Activated T-cell treated with anti-CD3 and anti-CD28 coated beads, Interleukin-2, amount 50 U/mL, for 4 hours (primary cell): ENCODE measurements around the gene PTCSC3. TPM values are rescaled to one million over a fixed set of nuclear protein-coding genes. Genes with fewer than 3 reads are reported as not detected.
"Not testable (repeated sequence)": the region's sequence is repeated elsewhere in the genome, so short reads cannot be mapped to it uniquely, and the experiment has no call there.

Source experiments
- ATAC-seq, 2 donors: fragments of 200-7000 bp; cut with Tn5 transposase; one replicate each; pipeline ENCODE4 v1.10.0; 2021
- DNase-seq: peaks from one replicate; pipeline ENCODE4 v3.0.0-alpha.2; 2020
- H3K27me3 Mint-ChIP-seq: one replicate; pipeline ENCODE4 v1.8.0; 2021; ENCODE audit warnings: low read depth, mixed read lengths
- H3K36me3 Mint-ChIP-seq: one replicate; pipeline ENCODE4 v1.8.0; 2022; ENCODE audit warnings: mixed read lengths; ENCODE audit not compliant: insufficient read depth
- H3K4me1 Mint-ChIP-seq: one replicate; pipeline ENCODE4 v1.8.0; 2021; ENCODE audit warnings: low read depth, mixed read lengths
- H3K4me3 Mint-ChIP-seq: one replicate; pipeline ENCODE4 v1.8.0; 2021; ENCODE audit warnings: mild to moderate bottlenecking, moderate library complexity, mixed read lengths
- H3K9me3 Mint-ChIP-seq: one replicate; pipeline ENCODE4 v1.8.0; 2021; ENCODE audit warnings: mixed read lengths
- total RNA-seq, 3 donors: library from RNA; stranded (reverse); gene quantifications; one replicate each; pipeline ENCODE4 v1.2.1, GENCODE V29; 2021

PTCSC3 gene
- total RNA-seq, 3 donors from 2014 or later, result not detected

GRCh38 chr14:36134038-36134437 is 42.5 kb downstream of the PTCSC3 start:
- no peak overlapping the region for H3K4me3 Mint-ChIP-seq
- no peaks in the 10 kb centered on the region for H3K4me1 Mint-ChIP-seq
- H3K27me3 Mint-ChIP-seq, result peaks cover 6% of the 10 kb centered on the region
- ATAC-seq (no peak), DNase-seq (no peak)
- peaks cover 3% of the 10 kb centered on the region for H3K9me3 Mint-ChIP-seq
- no peaks in the 10 kb centered on the region for H3K36me3 Mint-ChIP-seq

- DNase-seq, result no peak
- Mint-ChIP-seq H3K4me3 (no peak overlapping the region), H3K27me3 (peaks cover 11% of the 10 kb centered on the region), H3K9me3 (peaks cover 3% of the 10 kb centered on the region), H3K4me1 (no peaks in the 10 kb centered on the region), H3K36me3 (no peaks in the 10 kb centered on the region)
- no peak for ATAC-seq
Measured at GRCh38 chr14:36132826-36133225, 43.7 kb downstream of the PTCSC3 start.

DNA sequence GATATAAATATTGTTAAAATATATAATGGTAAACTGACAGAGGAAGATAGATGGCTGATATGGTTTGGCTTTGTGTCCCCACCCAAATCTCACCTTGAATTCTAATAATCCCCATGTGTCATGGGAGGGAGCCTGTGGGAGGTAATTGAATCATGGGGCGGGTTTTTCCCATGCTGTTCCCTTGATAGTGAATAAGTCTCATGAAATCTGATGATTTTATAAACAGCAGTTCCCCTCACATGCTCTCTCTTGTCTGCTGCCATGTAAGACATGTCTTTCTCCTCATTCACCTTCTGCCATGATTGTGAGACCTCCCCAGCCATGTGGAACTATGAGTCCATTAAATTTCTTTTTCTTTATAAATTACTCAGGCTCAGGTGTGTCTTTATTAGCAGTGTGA is 46.3 kb downstream of the PTCSC3 start:
- DNase-seq, result no peak
- peaks cover 3% of the 10 kb centered on the region for H3K9me3 Mint-ChIP-seq
- no peaks in the 10 kb centered on the region for H3K36me3 Mint-ChIP-seq
- no peak for ATAC-seq
- peaks cover 11% of the 10 kb centered on the region for H3K27me3 Mint-ChIP-seq
- no peaks in the 10 kb centered on the region for H3K4me1 Mint-ChIP-seq
- H3K4me3 Mint-ChIP-seq, result no peak overlapping the region

DNA sequence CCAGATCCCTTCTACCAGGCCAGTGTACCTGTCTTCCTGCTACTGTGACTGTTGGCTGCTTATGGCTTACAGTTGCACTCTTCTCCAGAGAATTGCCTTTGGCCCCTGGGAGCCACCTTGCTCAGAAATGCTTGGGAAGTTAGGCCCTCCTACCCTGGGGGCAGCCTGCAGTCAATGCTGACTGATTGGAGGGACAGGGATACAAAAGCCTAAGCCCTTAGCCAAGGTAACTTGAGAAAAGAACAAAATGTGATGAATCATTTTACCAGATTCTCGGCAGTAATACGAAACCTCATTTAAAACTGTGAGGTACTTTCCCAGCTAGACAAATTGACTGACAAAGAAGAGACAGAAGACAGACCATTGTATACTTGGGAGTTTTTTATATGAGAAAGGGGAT is 47.3 kb downstream of the PTCSC3 start:
- ATAC-seq (no peak), DNase-seq (no peak)
- peaks cover 11% of the 10 kb centered on the region for H3K27me3 Mint-ChIP-seq
- H3K36me3 Mint-ChIP-seq, result no peaks in the 10 kb centered on the region
- H3K4me1 Mint-ChIP-seq, result no peaks in the 10 kb centered on the region
- H3K9me3 Mint-ChIP-seq, result peaks cover 3% of the 10 kb centered on the region
- no peak overlapping the region for H3K4me3 Mint-ChIP-seq

DNA sequence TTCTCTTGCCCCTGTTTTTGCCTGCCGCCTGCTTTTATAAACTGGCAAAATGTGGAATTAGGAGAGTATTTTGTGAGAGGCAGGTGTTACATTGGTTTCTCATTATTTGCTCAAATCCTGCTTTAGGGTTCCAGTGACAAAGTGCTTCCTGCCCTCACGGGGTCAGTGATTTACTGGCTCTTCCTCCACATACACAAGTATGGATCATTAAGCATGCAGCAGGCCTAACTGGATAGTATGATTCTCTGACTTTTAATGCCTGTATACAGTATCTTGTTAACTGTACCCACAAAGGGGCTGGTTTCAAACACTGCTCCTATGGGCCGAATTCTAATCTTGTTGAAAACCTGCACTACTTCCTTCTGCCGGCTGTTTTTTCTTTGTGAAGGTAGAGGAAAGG is 63.2 kb downstream of the PTCSC3 start:
- DNase-seq (no peak), ATAC-seq (no peak)
- Mint-ChIP-seq H3K36me3 (no peaks in the 10 kb centered on the region), H3K4me3 (no peak overlapping the region), H3K4me1 (no peaks in the 10 kb centered on the region), H3K27me3 (peaks cover 1% of the 10 kb centered on the region), H3K9me3 (no peaks in the 10 kb centered on the region)

DNA sequence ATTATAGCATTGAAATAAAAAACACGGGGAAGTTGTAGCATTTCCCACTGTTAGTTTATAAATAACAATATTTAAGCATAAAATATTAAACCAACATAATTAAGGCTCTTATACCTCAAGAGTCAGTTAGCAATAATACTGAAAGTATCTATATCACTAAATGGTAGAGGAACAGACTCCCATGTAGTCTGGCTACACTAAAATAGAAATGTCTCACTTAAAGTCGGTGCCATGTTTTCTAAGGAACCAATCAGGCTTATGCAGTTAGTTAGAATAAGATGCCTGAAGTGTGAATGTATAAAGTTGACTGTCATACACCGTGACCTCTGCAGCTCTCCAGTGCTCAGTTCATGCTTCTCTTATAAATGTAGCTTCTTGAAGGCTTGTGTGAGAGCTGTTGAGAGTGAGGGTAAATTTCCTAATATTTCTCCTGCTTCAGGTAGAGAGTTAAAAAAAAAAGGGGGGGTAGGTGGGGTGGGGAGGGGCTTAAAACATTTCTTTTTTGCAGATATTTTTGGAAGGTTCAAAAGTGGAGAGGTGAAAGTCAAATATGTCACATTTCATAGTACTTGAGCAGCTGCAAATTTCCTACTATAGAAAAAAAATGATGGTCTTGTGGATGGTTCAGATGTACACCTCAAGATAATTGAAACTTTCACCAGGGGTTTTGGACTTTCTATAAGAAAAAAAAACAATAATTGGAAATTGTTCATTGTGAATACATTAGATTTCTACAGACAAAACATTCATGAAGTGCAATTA is 64.5 kb downstream of the PTCSC3 start:
- Mint-ChIP-seq H3K4me3 (no peak overlapping the region), H3K27me3 (peaks cover 1% of the 10 kb centered on the region), H3K4me1 (no peaks in the 10 kb centered on the region), H3K36me3 (no peaks in the 10 kb centered on the region), H3K9me3 (no peaks in the 10 kb centered on the region)
- no peak for DNase-seq
- ATAC-seq, result no peak

DNA sequence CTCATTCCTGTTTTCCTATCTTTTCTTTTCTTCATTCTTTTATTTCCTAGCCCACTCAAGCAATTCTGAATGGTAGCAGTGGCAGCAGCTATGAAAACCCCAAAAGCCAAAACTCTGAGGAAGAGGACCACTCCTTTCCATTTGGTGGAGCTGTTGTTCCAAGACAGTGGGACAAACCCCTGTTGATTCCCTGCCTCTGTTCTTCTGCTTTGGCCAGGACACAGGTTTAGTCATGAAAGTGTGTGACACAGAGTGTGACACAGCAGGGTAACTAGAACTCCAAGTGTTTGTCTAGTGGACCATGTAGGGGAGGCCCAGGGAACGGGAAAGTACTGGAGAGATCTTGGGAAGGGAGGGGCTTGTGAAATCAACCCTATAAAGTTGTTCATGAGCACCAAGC is 71.1 kb downstream of the PTCSC3 start:
- Mint-ChIP-seq H3K36me3 (no peaks in the 10 kb centered on the region), H3K9me3 (no peaks in the 10 kb centered on the region), H3K4me3 (no peak overlapping the region), H3K4me1 (no peaks in the 10 kb centered on the region), H3K27me3 (peaks cover 8% of the 10 kb centered on the region)
- no peak for DNase-seq
- no peak for ATAC-seq

DNA sequence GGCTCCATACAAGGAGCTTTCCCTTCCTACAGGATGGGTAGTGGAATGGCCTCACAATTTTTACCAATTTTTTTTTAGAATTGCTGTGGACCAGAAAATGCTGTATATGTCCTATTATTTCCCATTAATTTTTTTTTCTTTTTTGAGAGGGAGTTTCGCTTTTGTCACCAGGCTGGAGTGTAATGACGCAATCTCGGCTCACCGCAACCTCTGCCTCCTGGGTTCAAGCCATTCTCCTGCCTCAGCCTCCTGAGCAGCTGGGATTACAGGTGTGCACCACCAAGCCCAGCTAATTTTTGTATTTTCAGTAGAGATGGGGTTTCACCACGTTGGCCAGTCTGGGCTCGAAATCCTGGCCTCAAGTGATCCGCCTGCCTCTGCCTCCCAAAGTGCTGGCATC is 72.3 kb downstream of the PTCSC3 start:
- peaks cover 12% of the 10 kb centered on the region for H3K27me3 Mint-ChIP-seq
- ATAC-seq, H3K4me3 Mint-ChIP-seq, H3K36me3 Mint-ChIP-seq, H3K4me1 Mint-ChIP-seq, DNase-seq, H3K9me3 Mint-ChIP-seq: not testable (repeated sequence)

- no peak overlapping the region for H3K4me3 Mint-ChIP-seq
- no peak for ATAC-seq
Measured at GRCh38 chr14:36099619-36100018, 76.9 kb downstream of the PTCSC3 start.

DNA sequence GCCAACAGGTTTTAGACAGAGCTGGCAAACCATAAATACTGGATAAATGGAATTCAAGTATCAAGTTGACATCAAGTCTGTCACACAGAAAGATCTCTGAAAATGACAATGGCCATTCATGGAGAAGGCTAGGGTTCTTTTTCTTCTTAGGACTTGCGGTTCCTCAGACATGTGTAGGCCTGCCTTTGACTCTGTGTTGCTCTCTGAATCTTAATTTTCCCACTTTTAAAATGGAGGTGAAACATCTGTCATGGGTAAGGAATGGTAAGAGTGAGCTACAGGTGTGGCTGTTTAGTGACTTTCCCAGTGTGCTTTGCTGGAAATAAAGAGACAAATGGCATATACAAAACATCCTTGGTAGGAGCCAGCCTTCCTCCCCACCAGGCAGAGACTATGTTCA is 79.2 kb downstream of the PTCSC3 start:
- Mint-ChIP-seq H3K36me3 (no peaks in the 10 kb centered on the region), H3K4me3 (no peak overlapping the region), H3K27me3 (peaks cover 8% of the 10 kb centered on the region), H3K9me3 (no peaks in the 10 kb centered on the region), H3K4me1 (no peaks in the 10 kb centered on the region)
- no peak for DNase-seq
- ATAC-seq, result no peak

More at GRCh38 chr14:36099619-36100018, 76.9 kb downstream of the PTCSC3 start:
- Mint-ChIP-seq H3K4me1 (no peaks in the 10 kb centered on the region), H3K9me3 (no peaks in the 10 kb centered on the region), H3K36me3 (no peaks in the 10 kb centered on the region), H3K27me3 (peaks cover 8% of the 10 kb centered on the region)
- DNase-seq, result no peak

DNA sequence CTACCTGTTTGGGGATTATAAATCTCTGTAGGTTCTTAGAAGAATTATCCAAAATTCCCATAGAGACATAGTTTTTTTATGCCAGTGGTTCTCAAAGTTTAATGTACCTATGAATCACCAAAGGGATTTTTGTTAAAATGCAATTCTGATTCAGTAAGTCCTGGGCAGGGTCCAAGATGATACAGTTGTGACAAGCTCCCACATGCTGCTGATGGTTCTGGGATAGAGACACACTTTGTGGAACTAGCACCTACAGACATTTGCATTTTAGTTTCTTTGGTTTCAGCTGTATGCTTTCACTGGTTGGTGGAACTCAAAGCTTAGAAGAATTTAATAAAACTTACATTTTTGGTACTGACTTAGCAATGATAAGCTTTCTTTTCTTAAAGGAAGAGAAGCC is 80.4 kb downstream of the PTCSC3 start:
- H3K36me3 Mint-ChIP-seq, result no peaks in the 10 kb centered on the region
- H3K9me3 Mint-ChIP-seq, result no peaks in the 10 kb centered on the region
- H3K4me3 Mint-ChIP-seq, result no peak overlapping the region
- no peak for ATAC-seq
- no peak for DNase-seq
- no peaks in the 10 kb centered on the region for H3K4me1 Mint-ChIP-seq
- peaks cover 8% of the 10 kb centered on the region for H3K27me3 Mint-ChIP-seq

GRCh38 chr14:36094963-36095362 is 81.6 kb downstream of the PTCSC3 start:
- DNase-seq (no peak), ATAC-seq (no peak)
- Mint-ChIP-seq H3K4me3 (no peak overlapping the region), H3K27me3 (peaks cover 7% of the 10 kb centered on the region), H3K4me1 (no peaks in the 10 kb centered on the region), H3K36me3 (no peaks in the 10 kb centered on the region), H3K9me3 (no peaks in the 10 kb centered on the region)

DNA sequence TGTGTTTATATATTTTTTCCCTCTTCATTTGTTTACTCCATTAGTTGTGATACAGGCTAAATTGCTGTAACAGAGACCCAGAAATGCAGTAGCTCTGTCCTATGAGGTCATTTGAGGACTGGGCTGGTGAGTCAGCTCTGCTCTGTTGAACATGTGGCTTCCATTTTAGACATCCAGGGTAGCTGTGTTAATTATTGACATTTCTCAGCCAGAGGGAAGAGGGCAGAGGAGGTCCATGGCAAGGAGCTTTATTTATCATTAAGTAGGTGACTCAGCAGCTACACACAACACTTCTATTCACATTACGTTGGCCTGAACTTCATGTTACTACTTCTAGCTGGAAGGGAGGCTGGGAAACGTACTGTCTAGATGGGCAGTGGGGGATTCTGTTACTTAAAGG is 85.4 kb downstream of the PTCSC3 start:
- ATAC-seq (no peak), DNase-seq (no peak)
- no peaks in the 10 kb centered on the region for H3K9me3 Mint-ChIP-seq
- H3K4me1 Mint-ChIP-seq, result no peaks in the 10 kb centered on the region
- H3K27me3 Mint-ChIP-seq, result peaks cover 3% of the 10 kb centered on the region
- H3K36me3 Mint-ChIP-seq, result no peaks in the 10 kb centered on the region
- no peak overlapping the region for H3K4me3 Mint-ChIP-seq

- ATAC-seq (no peak), DNase-seq (no peak)
Measured at GRCh38 chr14:36087411-36087810, 89.1 kb downstream of the PTCSC3 start.

DNA sequence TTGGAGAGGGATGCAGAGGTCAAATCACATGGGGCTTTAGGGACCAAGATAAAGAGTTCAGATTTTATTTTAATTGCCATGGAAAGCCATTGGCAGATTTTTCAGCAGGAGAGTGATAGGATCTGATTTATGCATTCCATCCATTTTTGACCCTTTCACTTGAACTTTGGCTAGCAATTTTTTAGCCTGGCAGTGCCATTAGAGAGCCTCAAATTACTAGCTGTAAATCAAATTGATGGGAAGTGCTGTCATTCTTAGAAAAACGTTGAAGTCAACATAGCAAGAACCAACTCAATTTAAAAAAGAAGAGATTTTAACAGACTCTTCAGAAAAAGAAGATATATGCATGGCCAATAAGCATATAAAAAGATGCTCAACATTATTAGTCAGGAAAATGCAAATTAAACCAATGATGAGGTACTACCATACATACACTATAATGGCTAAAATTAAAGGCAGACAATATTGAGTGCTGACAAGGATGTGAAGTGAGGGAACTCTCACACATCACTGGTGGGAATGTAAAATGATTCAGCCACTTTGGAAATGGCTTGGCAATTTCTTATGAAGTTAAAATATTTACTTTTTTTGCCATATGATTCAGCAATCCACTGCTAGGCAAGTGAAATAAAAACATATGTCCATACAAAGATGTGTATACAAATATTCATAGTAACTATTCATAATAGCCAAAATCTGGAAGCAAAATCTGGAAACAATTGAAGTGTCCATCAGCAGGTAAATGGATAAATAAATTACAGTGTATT is 89.7 kb downstream of the PTCSC3 start:
- ATAC-seq (no peak), DNase-seq (no peak)
- H3K4me1 Mint-ChIP-seq, result no peaks in the 10 kb centered on the region
- no peaks in the 10 kb centered on the region for H3K9me3 Mint-ChIP-seq
- H3K36me3 Mint-ChIP-seq, result no peaks in the 10 kb centered on the region
- peaks cover 6% of the 10 kb centered on the region for H3K27me3 Mint-ChIP-seq
- H3K4me3 Mint-ChIP-seq, result no peak overlapping the region

More at GRCh38 chr14:36087411-36087810, 89.1 kb downstream of the PTCSC3 start:
- Mint-ChIP-seq H3K36me3 (no peaks in the 10 kb centered on the region), H3K27me3 (peaks cover 6% of the 10 kb centered on the region), H3K9me3 (no peaks in the 10 kb centered on the region), H3K4me1 (no peaks in the 10 kb centered on the region), H3K4me3 (no peak overlapping the region)
